HG02678 (cell line): ENCODE data around the gene CRYBA1.
"Not testable (repeated sequence)": the region's sequence is repeated elsewhere in the genome, so short reads cannot be mapped to it uniquely, and the experiment has no call there.

ENCODE experiments used
- ATAC-seq: cut with Tn5 transposase; IDR thresholded peaks from one replicate; pipeline ENCODE4 v1.9.1; 2021; ENCODE audit warnings: mild to moderate bottlenecking, moderate library complexity; ENCODE audit not compliant: unreplicated experiment

Gene CRYBA1, protein sequence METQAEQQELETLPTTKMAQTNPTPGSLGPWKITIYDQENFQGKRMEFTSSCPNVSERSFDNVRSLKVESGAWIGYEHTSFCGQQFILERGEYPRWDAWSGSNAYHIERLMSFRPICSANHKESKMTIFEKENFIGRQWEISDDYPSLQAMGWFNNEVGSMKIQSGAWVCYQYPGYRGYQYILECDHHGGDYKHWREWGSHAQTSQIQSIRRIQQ

DNA sequence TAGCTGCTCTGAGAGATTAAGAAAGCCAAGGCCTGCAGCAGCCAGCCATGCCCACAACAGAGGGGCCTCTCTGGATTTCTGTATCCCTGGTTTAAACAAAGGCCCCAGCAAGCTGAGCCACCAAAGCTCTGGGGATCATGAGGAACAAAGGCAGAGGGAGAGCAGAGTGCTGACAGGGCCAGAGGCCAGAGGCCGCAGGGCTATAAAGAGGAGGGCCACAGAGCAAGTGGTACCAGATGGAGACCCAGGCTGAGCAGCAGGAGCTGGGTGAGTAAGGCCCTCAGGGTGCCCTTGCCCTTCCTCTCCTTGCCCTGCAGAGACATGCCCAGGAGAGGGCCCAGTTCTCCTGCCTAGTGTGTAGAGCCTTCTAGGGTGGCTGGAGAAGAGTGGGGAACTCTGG lies at the start of gene CRYBA1:
Gene CRYBA1, plus strand, starts transcription at position 232 of the 400 bp plus-strand sequence. Its CDS starts 5 bp downstream, at position 237.
- no peak for ATAC-seq

- ATAC-seq: no peak
These were observed 49.0 kb upstream of the CRYBA1 start for GRCh38 chr17:29197516-29198272.

- not testable (repeated sequence) for ATAC-seq
These were observed 42.4 kb upstream of the CRYBA1 start for GRCh38 chr17:29204068-29204804.

GRCh38 chr17:29205047-29205446 lies 41.6 kb upstream of the CRYBA1 start:
- no peak for ATAC-seq

- no peak for ATAC-seq
These were observed 38.7 kb upstream of the CRYBA1 start for GRCh38 chr17:29207975-29208374.

DNA sequence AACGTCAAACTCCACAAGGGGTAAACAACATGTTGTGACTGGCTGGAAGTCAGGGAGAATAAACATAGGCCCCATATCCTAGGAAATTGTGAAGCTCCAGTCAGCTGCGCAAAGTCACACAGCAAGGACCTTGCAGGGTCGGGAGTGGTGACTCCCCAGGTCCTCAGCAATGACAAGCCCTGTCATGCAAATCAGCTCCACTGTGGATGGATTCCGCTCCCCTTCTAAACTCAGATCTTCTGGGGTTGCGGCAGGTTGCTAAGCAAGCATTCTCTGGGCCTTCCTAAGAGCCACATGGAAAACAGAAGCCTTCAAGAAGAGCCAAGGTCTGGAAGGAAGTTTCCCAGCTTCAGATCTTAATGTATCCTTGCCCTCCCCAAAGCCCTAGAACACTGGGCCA lies 37.6 kb upstream of the CRYBA1 start:
- ATAC-seq: no peak

GRCh38 chr17:29210879-29211278 lies 35.8 kb upstream of the CRYBA1 start:
- no peak for ATAC-seq

DNA sequence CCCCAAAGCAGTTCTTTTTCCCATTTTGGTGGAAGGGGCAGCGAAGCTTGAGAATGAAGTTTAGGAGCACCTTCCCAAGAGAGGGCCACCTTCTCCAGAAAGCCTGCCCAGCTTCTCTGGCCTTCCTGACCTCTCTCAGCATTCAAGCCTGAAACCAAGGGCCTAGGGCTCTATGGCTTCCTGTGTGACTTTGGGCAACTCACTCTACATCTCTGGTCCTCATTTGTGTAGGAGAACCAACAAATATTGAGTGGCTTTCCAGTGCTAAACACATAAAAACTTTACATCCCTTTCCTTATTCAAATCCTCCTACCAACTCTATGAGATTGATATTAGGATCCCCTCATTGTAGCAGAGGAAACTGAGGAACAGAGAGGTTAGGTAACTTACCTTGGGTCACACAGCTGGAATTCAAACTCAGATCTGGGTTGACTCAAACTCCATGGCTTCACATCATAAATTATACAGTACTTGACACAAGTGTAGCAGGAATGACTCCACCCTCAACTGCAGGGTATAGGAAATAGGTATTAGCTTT lies 34.5 kb upstream of the CRYBA1 start:
- no peak for ATAC-seq

DNA sequence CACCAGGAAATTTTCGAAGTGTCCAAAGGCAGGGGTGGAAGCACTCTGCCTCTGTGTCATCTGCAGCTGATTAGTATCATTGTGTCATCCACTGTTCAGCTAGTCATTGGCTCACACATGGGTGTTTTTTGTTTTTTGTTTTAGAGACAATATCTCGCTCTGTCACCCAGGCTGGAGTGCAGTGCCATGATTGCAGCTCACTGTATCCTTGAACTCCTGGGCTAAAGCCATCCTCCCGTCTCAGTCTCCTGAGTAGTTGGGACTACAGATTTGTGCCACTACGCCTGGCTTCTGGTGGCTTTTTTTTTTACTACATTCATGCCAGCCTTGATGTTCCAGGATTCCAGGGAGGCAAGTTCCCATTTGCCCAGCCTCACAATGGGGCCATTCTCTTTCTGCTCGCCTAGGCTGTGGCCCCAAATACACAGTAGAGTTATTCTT lies 34.0 kb upstream of the CRYBA1 start:
- ATAC-seq: no peak

- ATAC-seq: no peak
These were observed 32.2 kb upstream of the CRYBA1 start for GRCh38 chr17:29214215-29215146.

GRCh38 chr17:29215174-29215573 lies 31.5 kb upstream of the CRYBA1 start:
- no peak for ATAC-seq

DNA sequence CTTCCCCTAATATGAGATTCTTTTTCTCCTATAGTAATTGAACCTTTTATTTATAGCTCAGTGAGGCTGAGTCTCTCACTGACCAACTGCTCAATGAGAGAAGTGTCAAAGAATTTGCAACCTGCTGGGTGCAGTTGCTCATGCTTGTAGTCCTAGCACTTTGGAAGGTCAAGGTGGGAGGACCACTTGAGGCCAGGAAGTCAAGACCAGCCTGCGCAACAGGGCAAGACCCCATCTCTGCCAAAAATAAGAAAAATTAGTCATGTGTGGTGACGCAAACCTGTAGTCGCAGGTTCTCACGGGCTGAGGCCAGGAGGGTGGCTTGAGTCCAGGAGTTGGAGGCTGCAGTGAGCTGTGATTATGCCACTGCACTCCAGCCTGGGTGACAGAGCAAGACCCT lies 30.9 kb upstream of the CRYBA1 start:
- no peak for ATAC-seq

- no peak for ATAC-seq
These were observed 30.5 kb upstream of the CRYBA1 start for GRCh38 chr17:29216181-29216580.

- ATAC-seq: no peak
These were observed 29.8 kb upstream of the CRYBA1 start for GRCh38 chr17:29216856-29217255.

GRCh38 chr17:29219378-29220047 lies 27.1 kb upstream of the CRYBA1 start:
- peak; percentile 37 for ATAC-seq

DNA sequence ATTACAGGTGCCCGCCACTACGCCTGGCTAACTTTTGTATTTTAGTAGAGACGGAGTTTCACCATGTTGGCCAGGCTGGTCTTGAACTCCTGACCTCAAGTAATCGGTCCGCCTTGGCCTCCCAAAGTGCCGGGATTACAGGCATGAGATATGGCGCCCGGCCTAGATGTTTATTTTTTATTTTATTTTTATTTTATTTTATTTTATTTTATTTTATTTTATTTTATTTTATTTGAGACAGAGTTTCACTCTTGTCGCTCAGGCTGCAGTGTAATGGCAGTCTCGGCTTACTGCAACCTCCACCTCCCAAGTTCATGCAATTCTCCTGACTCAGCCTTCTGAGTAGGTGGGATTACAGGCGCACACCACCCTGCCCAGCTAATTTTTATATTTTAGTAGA lies 25.3 kb upstream of the CRYBA1 start:
- not testable (repeated sequence) for ATAC-seq

- ATAC-seq: no peak
These were observed 21.3 kb upstream of the CRYBA1 start for GRCh38 chr17:29225396-29225795.

- no peak for ATAC-seq
These were observed 13.4 kb upstream of the CRYBA1 start for GRCh38 chr17:29233301-29233700.

DNA sequence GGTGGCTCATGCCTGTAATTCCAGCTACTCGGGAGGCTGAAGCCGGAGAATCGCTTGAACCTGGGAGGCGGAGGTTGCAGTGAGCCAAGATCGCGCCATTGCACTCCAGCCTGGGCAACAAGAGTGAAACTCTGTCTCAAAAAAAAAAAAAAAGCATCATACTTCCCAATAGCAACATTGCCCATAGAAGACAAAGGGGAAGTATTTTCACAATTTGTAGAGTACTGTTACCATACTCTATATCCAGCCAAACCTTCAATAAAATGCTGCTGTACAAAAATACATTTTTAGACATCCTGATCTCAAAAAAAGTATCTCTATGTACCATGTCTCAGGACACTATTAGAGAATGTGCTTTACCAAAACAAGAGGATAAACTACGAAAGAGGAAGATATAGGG lies 11.7 kb upstream of the CRYBA1 start:
- not testable (repeated sequence) for ATAC-seq

- ATAC-seq: no peak
These were observed 10.8 kb upstream of the CRYBA1 start for GRCh38 chr17:29235904-29236303.
